GM18868 (cell line): Measurements from ENCODE around the gene DCBLD1.
"Not testable (repeated sequence)": the region's sequence is repeated elsewhere in the genome, so short reads cannot be mapped to it uniquely, and the experiment has no call there.

Experiments
- ATAC-seq: cut with Tn5 transposase; IDR thresholded peaks from one replicate; pipeline ENCODE4 v1.9.1; 2021; ENCODE audit warnings: mild to moderate bottlenecking, moderate library complexity; ENCODE audit not compliant: unreplicated experiment

The DCBLD1 gene

GRCh38 chr6:117497237-117497636, 14.8 kb downstream of the DCBLD1 start:
- no peak for ATAC-seq

- peak; percentile 68 for ATAC-seq
Measured at GRCh38 chr6:117498159-117498558, 15.7 kb downstream of the DCBLD1 start.

- ATAC-seq = no peak
Measured at GRCh38 chr6:117501722-117502121, 19.2 kb downstream of the DCBLD1 start.

- ATAC-seq = no peak
Measured at GRCh38 chr6:117502580-117502979, 20.1 kb downstream of the DCBLD1 start.

GRCh38 chr6:117503211-117503610, 20.7 kb downstream of the DCBLD1 start:
- no peak for ATAC-seq

- ATAC-seq = no peak
Measured at GRCh38 chr6:117504478-117505144, 22.1 kb downstream of the DCBLD1 start.

- ATAC-seq = no peak
Measured at GRCh38 chr6:117505311-117505710, 22.8 kb downstream of the DCBLD1 start.

- ATAC-seq = no peak
Measured at GRCh38 chr6:117506180-117506835, 23.8 kb downstream of the DCBLD1 start.

GRCh38 chr6:117506907-117507306, 24.4 kb downstream of the DCBLD1 start:
- no peak for ATAC-seq

- no peak for ATAC-seq
Measured at GRCh38 chr6:117508450-117508971, 26.0 kb downstream of the DCBLD1 start.

- no peak for ATAC-seq
Measured at GRCh38 chr6:117509021-117509420, 26.5 kb downstream of the DCBLD1 start.

GRCh38 chr6:117512056-117512828, 29.8 kb downstream of the DCBLD1 start:
- no peak for ATAC-seq

- no peak for ATAC-seq
Measured at GRCh38 chr6:117512987-117513573, 30.6 kb downstream of the DCBLD1 start.

GRCh38 chr6:117513778-117514365, 31.4 kb downstream of the DCBLD1 start:
- ATAC-seq = no peak

- no peak for ATAC-seq
Measured at GRCh38 chr6:117514655-117515054, 32.2 kb downstream of the DCBLD1 start.

- ATAC-seq = no peak
Measured at GRCh38 chr6:117515326-117515725, 32.9 kb downstream of the DCBLD1 start.

- ATAC-seq = not testable (repeated sequence)
Measured at GRCh38 chr6:117517995-117518394, 35.5 kb downstream of the DCBLD1 start.

- ATAC-seq = no peak
Measured at GRCh38 chr6:117518870-117519269, 36.4 kb downstream of the DCBLD1 start.

GRCh38 chr6:117520603-117521395, 38.3 kb downstream of the DCBLD1 start:
- ATAC-seq = no peak
